Transverse colon (tissue), 4 donors: ENCODE measurements around the gene CES3.

Experiments
- CTCF ChIP-seq, 5 experiments: fragments of 200-600 bp in 3 of 5; fragments of 450-650 bp in 2 of 5; sonication (generic) in 3 of 5; IDR thresholded peaks; 1 replicate in 2 of 5; 2 replicates in 3 of 5; pipeline ENCODE4 v1.5.1; 2016 to 2017; ENCODE audit warnings: antibody characterized with exemption in 5 of 5, inconsistent platforms in 3 of 5, mild to moderate bottlenecking in 2 of 5, moderate library complexity in 1 of 5
- EP300 ChIP-seq: sonication (generic); formaldehyde crosslinking; IDR thresholded peaks from one replicate; pipeline ENCODE4 v1.6.1; 2017; ENCODE audit warnings: antibody characterized with exemption, low read depth
- POLR2A ChIP-seq: fragments of 450-650 bp; IDR thresholded peaks from one replicate; pipeline ENCODE4 v1.6.1; 2016; ENCODE audit warnings: antibody characterized with exemption, mild to moderate bottlenecking, moderate library complexity
- POLR2AphosphoS5 ChIP-seq, 3 donors: sonication (generic); formaldehyde crosslinking; IDR thresholded peaks; one replicate each; pipeline ENCODE4 v1.6.1; 2016; ENCODE audit warnings: antibody characterized with exemption in 3 of 3

- TF ChIP-seq CTCF (IDR thresholded peaks at IDR 0.05) (no peak), POLR2AphosphoS5 (IDR thresholded peaks at IDR 0.05) (no peak), POLR2A (no peak), EP300 (no peak)
Observed at GRCh38 chr16:67011274-67011673, 50.2 kb downstream of the CES3 start.
